Spleen (tissue), 11 donors: ENCODE measurements around the gene SGTA. TPM values are rescaled to one million over a fixed set of nuclear protein-coding genes. Genes with fewer than 3 reads are reported as not detected.

ENCODE experiments used
- DNase-seq: peaks from one replicate; pipeline ENCODE4 v3.0.0-alpha.2; 2020
- H3K27ac ChIP-seq, 8 donors: fragments of 200-600 bp; sonication (generic) in 7 of 8; 1 replicate in 4 of 8; 2 replicates in 4 of 8; pipeline versions ENCODE4 v1.5.0 to v1.8.0; 2016 to 2021; ENCODE audit warnings: inconsistent platforms in 4 of 8, mild to moderate bottlenecking in 4 of 8, moderate library complexity in 1 of 8
- H3K27me3 ChIP-seq, 7 donors: fragments of 200-600 bp; sonication (generic) in 6 of 7; replicated peaks in 1 of 7; 1 replicate in 4 of 7; 2 replicates in 3 of 7; pipeline versions ENCODE4 v1.5.0 to v1.8.0; 2016 to 2021; ENCODE audit warnings: inconsistent platforms in 3 of 7, mild to moderate bottlenecking in 1 of 7
- H3K36me3 ChIP-seq, 6 donors: fragments of 200-600 bp; sonication (generic) in 5 of 6; 1 replicate in 4 of 6; 2 replicates in 2 of 6; pipeline versions ENCODE4 v1.5.0 to v1.8.0; 2016 to 2021; ENCODE audit warnings: inconsistent platforms in 2 of 6
- H3K4me1 ChIP-seq, 6 donors: fragments of 200-600 bp; sonication (generic) in 5 of 6; 1 replicate in 3 of 6; 2 replicates in 3 of 6; pipeline versions ENCODE4 v1.5.0 to v1.8.0; 2016 to 2021; ENCODE audit warnings: inconsistent platforms in 3 of 6
- H3K4me3 ChIP-seq, 8 donors: fragments of 200-600 bp; sonication (generic) in 7 of 8; 1 replicate in 4 of 8; 2 replicates in 4 of 8; pipeline versions ENCODE4 v1.5.0 to v1.8.0; 2016 to 2021; ENCODE audit warnings: inconsistent platforms in 4 of 8, mild to moderate bottlenecking in 4 of 8, moderate library complexity in 2 of 8
- H3K9me3 ChIP-seq, 8 donors: fragments of 200-600 bp; sonication (generic) in 7 of 8; 1 replicate in 4 of 8; 2 replicates in 4 of 8; pipeline versions ENCODE4 v1.5.0 to v1.8.0; 2016 to 2021; ENCODE audit warnings: inconsistent platforms in 4 of 8
- POLR2A ChIP-seq, 3 donors: fragments of 450-650 bp; IDR thresholded peaks; one replicate each; pipeline ENCODE4 v1.5.1; 2017; ENCODE audit warnings: antibody characterized with exemption in 3 of 3, mild to moderate bottlenecking in 1 of 3
- POLR2AphosphoS5 ChIP-seq, 3 donors: sonication (generic); formaldehyde crosslinking; IDR thresholded peaks; one replicate each; pipeline ENCODE4 v1.5.1; 2017; ENCODE audit warnings: antibody characterized with exemption in 3 of 3
- WGBS, 5 donors: extraction: QIAGEN DNeasy Blood & Tissue Kit in 3 of 5; methylation state at CpG; one replicate each; pipeline versions ENCODE4 v1.1.5 to v1.1.7; 2013 to 2018; 5-methylcytosine and 5-hydroxymethylcytosine counted together
- intact Hi-C: fragments of 100-400 bp; cut with DNase I; formaldehyde crosslinking; loops from one replicate; pipeline ENCODE4 v1.15.0; 2023; ENCODE audit warnings: low total_unique reads
- polyA plus RNA-seq, 3 donors: library from polyadenylated mRNA; stranded (reverse); fragments of 200-250 nt; gene quantifications; one replicate each; pipeline ENCODE4 v1.2.1, GENCODE V29; 2013
- total RNA-seq, 7 donors: library from RNA; depleted of rRNA in 3 of 7; stranded (reverse); fragments of >200 nt in 3 of 7; fragmentation: NEBNext Ultra II Directional in 4 of 7; extraction: Animal tissue kit (Norgen Biotek cat#: 25700) in 4 of 7; gene quantifications; one replicate each; pipeline versions ENCODE4 v1.1.0 to v1.2.1, GENCODE V29; 2016 to 2021
- TF ChIP-seq, protein P1 (sequence below), 11 experiments: fragments of 200-600 bp in 7 of 11; fragments of 450-650 bp in 4 of 11; sonication (generic) in 4 of 11; IDR thresholded peaks in 8 of 11; conservative IDR thresholded peaks in 3 of 11; 1 replicate in 7 of 11; 2 replicates in 4 of 11; pipeline versions ENCODE4 v1.4.0 to v1.8.0; 2016 to 2021; ENCODE audit warnings: antibody characterized with exemption in 11 of 11, inconsistent platforms in 4 of 11, mild to moderate bottlenecking in 1 of 11
- donor health status: healthy with polysubstance abuse.
- donor health status: DM: no; HTN: no; CAD: no; lungs with moderate emphysema.
- donor health status: DM: no; HTN: no; CAD: no.
- donor health status: Bipolar disorder and iron deficiency.
- donor health status: healthy.
- donor health status: DM: no; HTN: no; CAD: no.
- donor health status: DM: yes; HTN: yes; CAD: no.

Gene SGTA
- total and polyA plus RNA-seq, 10 donors, result 36.5 to 63.0 (median 45.2) TPM

DNA sequence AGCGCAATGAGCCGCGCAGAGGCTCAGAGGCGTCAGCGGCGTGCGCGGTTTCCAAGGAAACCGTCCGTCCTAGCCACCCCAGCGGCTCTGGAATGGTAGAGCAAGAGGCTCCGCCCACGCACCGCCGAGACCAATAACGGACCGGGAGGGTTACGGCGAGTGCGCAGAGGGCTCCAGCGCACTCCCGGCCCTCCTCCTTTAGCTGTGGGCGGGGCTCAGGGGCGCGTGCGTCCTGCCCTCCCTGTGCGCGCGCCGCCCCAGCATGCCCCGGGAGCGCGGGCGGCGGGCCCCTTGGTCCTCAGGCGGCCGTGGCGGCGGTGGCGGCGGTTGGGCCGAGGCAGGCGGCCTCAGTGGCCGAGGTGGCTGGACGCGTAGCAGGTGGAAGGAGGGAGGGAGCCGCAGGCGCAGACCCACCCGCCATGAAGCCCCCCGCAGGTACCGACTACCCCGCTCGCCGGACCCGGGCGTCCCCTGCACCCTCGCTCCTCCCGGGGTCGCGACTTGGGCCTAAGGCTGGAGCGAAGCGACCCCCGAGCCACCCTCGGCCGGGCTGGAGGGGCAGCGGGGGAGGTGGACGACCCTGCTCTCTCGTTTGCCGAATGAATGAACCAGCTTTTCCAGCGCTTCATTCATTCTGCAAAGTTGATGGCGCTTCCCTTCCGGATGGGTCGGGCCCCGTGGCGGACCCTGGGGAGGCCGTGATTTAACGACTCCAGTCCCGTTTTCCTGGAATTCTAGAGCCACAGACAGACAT, 2.3 kb upstream of the SGTA start, which contains the start of gene THOP1:
THOP1 (plus strand) TSS at position 260 of the 754 bp plus-strand sequence; CDS start at position 420, 160 bp downstream.
- intact Hi-C loops, result no loop called here
- H3K27ac ChIP-seq, result peak within 1 kb of the TSS in 7 of 8 donors; percentile 8 to 85 (median 71)
- WGBS, 5 donors, result 0% methylated on average over 31 to 78 of the region's 78 CpGs
- peaks cover 33 to 88% (median 60%) of the 10 kb centered on the region in 6 donors for H3K4me1 ChIP-seq
- H3K4me3 ChIP-seq, result peak within 1 kb of the TSS; percentile 85 to 99 (median 96)
- peaks cover 0 to 8% (median 3%) of the 10 kb centered on the region in 6 donors for H3K36me3 ChIP-seq
- DNase-seq, result peak; percentile 100
- no peaks in the 10 kb centered on the region for H3K9me3 ChIP-seq
- TF ChIP-seq POLR2AphosphoS5 (IDR thresholded peaks at IDR 0.05) (peak; percentile 87 to 91 (median 89)), POLR2A (IDR thresholded peaks at IDR 0.05) (peak in 2 of 3 donors; percentile 29 to 47)
- TF ChIP-seq, protein P1, sequence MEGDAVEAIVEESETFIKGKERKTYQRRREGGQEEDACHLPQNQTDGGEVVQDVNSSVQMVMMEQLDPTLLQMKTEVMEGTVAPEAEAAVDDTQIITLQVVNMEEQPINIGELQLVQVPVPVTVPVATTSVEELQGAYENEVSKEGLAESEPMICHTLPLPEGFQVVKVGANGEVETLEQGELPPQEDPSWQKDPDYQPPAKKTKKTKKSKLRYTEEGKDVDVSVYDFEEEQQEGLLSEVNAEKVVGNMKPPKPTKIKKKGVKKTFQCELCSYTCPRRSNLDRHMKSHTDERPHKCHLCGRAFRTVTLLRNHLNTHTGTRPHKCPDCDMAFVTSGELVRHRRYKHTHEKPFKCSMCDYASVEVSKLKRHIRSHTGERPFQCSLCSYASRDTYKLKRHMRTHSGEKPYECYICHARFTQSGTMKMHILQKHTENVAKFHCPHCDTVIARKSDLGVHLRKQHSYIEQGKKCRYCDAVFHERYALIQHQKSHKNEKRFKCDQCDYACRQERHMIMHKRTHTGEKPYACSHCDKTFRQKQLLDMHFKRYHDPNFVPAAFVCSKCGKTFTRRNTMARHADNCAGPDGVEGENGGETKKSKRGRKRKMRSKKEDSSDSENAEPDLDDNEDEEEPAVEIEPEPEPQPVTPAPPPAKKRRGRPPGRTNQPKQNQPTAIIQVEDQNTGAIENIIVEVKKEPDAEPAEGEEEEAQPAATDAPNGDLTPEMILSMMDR (IDR thresholded peaks at IDR 0.05 in 8 of 11, conservative IDR thresholded peaks at IDR 0.05 in 3 of 11), result peak in 4 of 11 experiments; percentile 34 to 55 (median 48)
- H3K27me3 ChIP-seq, result no peaks in the 10 kb centered on the region

DNA sequence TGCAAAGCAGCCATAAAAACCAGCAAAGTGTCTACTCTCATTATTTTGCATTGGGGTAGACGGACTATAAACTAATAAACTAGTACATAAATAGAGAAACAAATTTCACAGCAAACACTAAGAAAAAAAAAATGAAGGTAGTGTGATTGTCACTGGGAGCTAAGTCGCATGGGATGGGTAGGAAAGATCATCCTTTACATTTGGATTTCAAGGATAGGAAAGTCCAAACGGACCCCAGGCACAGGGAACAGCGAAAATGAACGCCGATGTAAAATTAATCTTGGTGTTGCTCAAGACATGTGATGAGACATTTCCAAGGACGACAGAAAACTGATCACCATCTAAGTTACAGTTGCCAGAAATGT, 690 bp upstream of the SGTA start:
- WGBS, 5 donors, result 76 to 84% (median 78%) methylated on average over 7 of the region's 7 CpGs
- Histone ChIP-seq H3K36me3 (peaks cover 0 to 12% (median 0%) of the 10 kb centered on the region in 6 donors), H3K27me3 (no peaks in the 10 kb centered on the region), H3K4me3 (peak overlapping the region in 5 of 8 donors; percentile 87 to 91 (median 89)), H3K9me3 (no peaks in the 10 kb centered on the region), H3K4me1 (peaks cover 37 to 90% (median 70%) of the 10 kb centered on the region in 6 donors), H3K27ac (peak overlapping the region in 7 of 8 donors; percentile 88 to 97 (median 95))
- no peak for TF ChIP-seq POLR2AphosphoS5 (IDR thresholded peaks at IDR 0.05)
- no peak for TF ChIP-seq POLR2A (IDR thresholded peaks at IDR 0.05)
- TF ChIP-seq, protein P1 (IDR thresholded peaks at IDR 0.05 in 8 of 11, conservative IDR thresholded peaks at IDR 0.05 in 3 of 11), result no peak
- intact Hi-C loops, result no loop called here
- no peak for DNase-seq

DNA sequence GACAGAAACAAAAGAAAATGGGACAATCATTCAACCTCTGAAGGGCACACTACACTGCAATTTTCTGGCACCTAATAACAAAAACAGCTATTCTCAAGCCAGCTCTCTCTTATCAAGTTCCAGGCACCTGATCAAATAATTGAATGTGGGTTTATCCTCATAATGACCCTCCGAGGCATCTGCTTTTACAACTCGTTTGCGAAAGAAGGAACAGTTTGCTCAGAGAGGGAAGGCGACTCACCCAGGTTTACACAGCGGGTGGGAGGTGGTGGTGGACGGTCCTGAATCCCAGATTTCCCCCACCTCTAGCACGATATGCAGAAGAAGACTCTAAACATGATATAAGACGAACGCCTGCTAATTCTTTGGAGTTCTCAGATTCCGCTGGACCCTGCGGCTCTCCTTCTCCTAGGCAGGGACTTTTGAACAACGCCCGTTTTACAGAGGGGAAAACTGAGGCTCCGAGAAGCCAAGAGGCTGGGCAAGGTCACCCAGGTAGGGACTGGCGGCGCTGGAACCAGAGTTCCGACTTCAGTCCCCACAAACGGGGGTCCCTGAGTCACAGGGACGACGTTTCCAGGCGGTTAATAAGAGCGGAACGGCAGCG, 641 bp downstream of the SGTA start:
- DNase-seq, result no peak
- intact Hi-C loops, result no loop called here
- Histone ChIP-seq H3K27ac (peak overlapping the region; percentile 55 to 97 (median 94)), H3K4me3 (peak overlapping the region; percentile 74 to 91 (median 88)), H3K27me3 (no peaks in the 10 kb centered on the region), H3K9me3 (no peaks in the 10 kb centered on the region), H3K36me3 (peaks cover 0 to 22% (median 0%) of the 10 kb centered on the region in 6 donors), H3K4me1 (peaks cover 37 to 89% (median 71%) of the 10 kb centered on the region in 6 donors)
- WGBS, 5 donors, result 0 to 4% (median 3%) methylated on average over 24 of the region's 24 CpGs
- TF ChIP-seq, protein P1 (IDR thresholded peaks at IDR 0.05 in 8 of 11, conservative IDR thresholded peaks at IDR 0.05 in 3 of 11), result no peak
- TF ChIP-seq POLR2A (IDR thresholded peaks at IDR 0.05) (no peak), POLR2AphosphoS5 (IDR thresholded peaks at IDR 0.05) (no peak)

DNA sequence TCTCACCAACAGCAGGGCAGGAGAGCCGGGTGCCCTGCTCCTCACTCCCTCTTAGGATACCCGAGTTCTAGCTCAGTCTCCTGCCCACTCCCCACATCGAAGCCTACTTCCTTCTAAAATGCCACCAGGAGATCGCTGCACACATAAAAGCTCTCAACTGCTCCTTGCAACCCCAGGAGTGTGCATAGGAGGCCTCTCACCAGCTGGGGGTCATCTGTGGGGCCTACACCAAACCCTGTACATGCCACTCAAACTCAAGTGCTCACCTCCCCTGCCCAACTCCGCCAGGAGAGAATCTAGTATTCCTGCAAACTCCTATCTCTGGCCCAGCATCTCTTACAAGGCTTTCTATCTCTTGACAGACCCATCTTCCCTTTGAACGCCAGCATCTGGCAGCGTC, 2.8 kb downstream of the SGTA start:
- Histone ChIP-seq H3K27me3 (no peaks in the 10 kb centered on the region), H3K9me3 (no peaks in the 10 kb centered on the region), H3K36me3 (peaks cover 0 to 34% (median 0%) of the 10 kb centered on the region in 6 donors), H3K4me1 (peaks cover 41 to 86% (median 71%) of the 10 kb centered on the region in 6 donors), H3K27ac (peak overlapping the region in 2 of 8 donors; percentile 9 to 17), H3K4me3 (no peak overlapping the region)
- TF ChIP-seq POLR2AphosphoS5 (IDR thresholded peaks at IDR 0.05) (no peak), POLR2A (IDR thresholded peaks at IDR 0.05) (no peak)
- TF ChIP-seq, protein P1 (IDR thresholded peaks at IDR 0.05 in 8 of 11, conservative IDR thresholded peaks at IDR 0.05 in 3 of 11), result no peak
- intact Hi-C loops, result no loop called here
- 85 to 93% (median 89%) methylated on average over 7 of the region's 7 CpGs for WGBS, 5 donors
- DNase-seq, result no peak
